ENCODE results near the gene FABP1.
A peak's percentile ranks its signal among the peaks of the same experiment; 100 is the strongest.

Gene FABP1

GRCh38 chr2:88161446-88162244 lies 33.8 kb upstream of the FABP1 start:
- no peaks in the 10 kb centered on the region for H3K36me3 ChIP-seq (ENCODE audit: control insufficient read depth, insufficient read depth, low read length)
- H3K9me3 ChIP-seq (ENCODE audit: control insufficient read depth, low read length) = no peaks in the 10 kb centered on the region
- H3K27me3 ChIP-seq (replicated peaks; ENCODE audit: control insufficient read depth, insufficient read depth, low read length, poor library complexity, severe bottlenecking) = no peaks in the 10 kb centered on the region
- H3K4me3 ChIP-seq (ENCODE audit: insufficient read depth, low read depth, low read length, poor library complexity, severe bottlenecking) = no peak overlapping the region
- H3K27ac ChIP-seq (ENCODE audit: insufficient read depth, low read length, poor library complexity, severe bottlenecking) = no peak overlapping the region
- DNase-seq = no peak
- no peaks in the 10 kb centered on the region for H3K4me1 ChIP-seq (ENCODE audit: control insufficient read depth, insufficient read depth, low read length, poor library complexity, severe bottlenecking)

GRCh38 chr2:88160517-88160916 lies 32.7 kb upstream of the FABP1 start:
- no peak for DNase-seq
- H3K4me1 ChIP-seq (ENCODE audit: control insufficient read depth, insufficient read depth, low read length, poor library complexity, severe bottlenecking) = no peaks in the 10 kb centered on the region
- H3K9me3 ChIP-seq (ENCODE audit: control insufficient read depth, low read length) = no peaks in the 10 kb centered on the region
- H3K4me3 ChIP-seq (ENCODE audit: insufficient read depth, low read depth, low read length, poor library complexity, severe bottlenecking) = no peak overlapping the region
- H3K27me3 ChIP-seq (replicated peaks; ENCODE audit: control insufficient read depth, insufficient read depth, low read length, poor library complexity, severe bottlenecking) = no peaks in the 10 kb centered on the region
- no peak overlapping the region for H3K27ac ChIP-seq (ENCODE audit: insufficient read depth, low read length, poor library complexity, severe bottlenecking)
- no peaks in the 10 kb centered on the region for H3K36me3 ChIP-seq (ENCODE audit: control insufficient read depth, insufficient read depth, low read length)

DNA sequence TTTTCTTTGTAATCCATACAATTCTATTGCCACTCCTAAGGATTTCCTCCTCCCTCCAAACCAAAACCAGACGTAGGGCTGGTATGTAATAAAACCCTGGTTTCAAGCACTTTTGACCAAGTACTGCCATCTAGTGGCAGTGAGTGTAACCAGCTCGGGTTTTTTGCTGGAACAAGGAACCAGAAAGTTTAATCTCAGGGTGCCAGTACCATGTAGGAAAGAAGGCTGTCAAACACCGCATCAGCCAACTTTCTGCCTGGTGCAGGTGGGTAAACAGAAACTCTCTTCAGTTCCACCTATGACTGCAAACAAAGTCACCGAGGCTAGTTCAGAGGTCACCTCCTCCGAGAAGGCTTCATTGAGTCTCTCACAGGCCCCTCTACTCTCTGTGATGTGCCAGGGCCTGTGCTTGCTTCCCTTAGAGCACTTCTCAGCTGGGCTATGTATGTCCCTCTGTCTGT lies 32.1 kb upstream of the FABP1 start:
- Histone ChIP-seq H3K4me1 (ENCODE audit: control insufficient read depth, insufficient read depth, low read length, poor library complexity, severe bottlenecking) (no peaks in the 10 kb centered on the region), H3K27me3 (replicated peaks; ENCODE audit: control insufficient read depth, insufficient read depth, low read length, poor library complexity, severe bottlenecking) (no peaks in the 10 kb centered on the region), H3K27ac (ENCODE audit: insufficient read depth, low read length, poor library complexity, severe bottlenecking) (no peak overlapping the region), H3K9me3 (ENCODE audit: control insufficient read depth, low read length) (no peaks in the 10 kb centered on the region), H3K4me3 (ENCODE audit: insufficient read depth, low read depth, low read length, poor library complexity, severe bottlenecking) (no peak overlapping the region), H3K36me3 (ENCODE audit: control insufficient read depth, insufficient read depth, low read length) (no peaks in the 10 kb centered on the region)
- peak in 2 of 3 donors; percentile 8 to 28 for DNase-seq

DNA sequence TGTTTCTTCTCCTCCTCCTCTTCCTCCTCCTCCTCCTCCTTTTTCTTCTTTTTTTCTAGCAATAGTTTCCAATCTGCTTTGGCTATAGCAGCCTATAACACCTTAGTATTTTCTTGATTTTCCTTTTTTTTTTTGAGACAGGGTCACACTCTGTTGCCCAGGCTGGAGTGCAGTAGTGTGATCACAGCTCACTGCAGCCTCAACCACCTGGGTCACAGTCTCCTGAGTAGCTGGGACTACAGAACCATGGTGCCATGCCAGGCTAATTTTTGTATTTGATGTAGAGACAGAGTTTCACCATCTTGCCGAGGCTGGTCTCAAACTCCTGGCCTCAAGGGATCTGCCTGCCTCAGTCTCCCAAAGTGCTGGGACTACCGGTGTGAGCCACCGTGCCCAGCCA lies 31.6 kb upstream of the FABP1 start:
- no peak overlapping the region for H3K4me3 ChIP-seq (ENCODE audit: insufficient read depth, low read depth, low read length, poor library complexity, severe bottlenecking)
- no peaks in the 10 kb centered on the region for H3K9me3 ChIP-seq (ENCODE audit: control insufficient read depth, low read length)
- no peaks in the 10 kb centered on the region for H3K4me1 ChIP-seq (ENCODE audit: control insufficient read depth, insufficient read depth, low read length, poor library complexity, severe bottlenecking)
- no peaks in the 10 kb centered on the region for H3K36me3 ChIP-seq (ENCODE audit: control insufficient read depth, insufficient read depth, low read length)
- no peak for DNase-seq
- no peaks in the 10 kb centered on the region for H3K27me3 ChIP-seq (replicated peaks; ENCODE audit: control insufficient read depth, insufficient read depth, low read length, poor library complexity, severe bottlenecking)
- no peak overlapping the region for H3K27ac ChIP-seq (ENCODE audit: insufficient read depth, low read length, poor library complexity, severe bottlenecking)

GRCh38 chr2:88148929-88149438 lies 21.1 kb upstream of the FABP1 start:
- Histone ChIP-seq H3K27me3 (replicated peaks; ENCODE audit: control insufficient read depth, insufficient read depth, low read length, poor library complexity, severe bottlenecking) (no peaks in the 10 kb centered on the region), H3K9me3 (ENCODE audit: control insufficient read depth, low read length) (no peaks in the 10 kb centered on the region), H3K27ac (ENCODE audit: insufficient read depth, low read length, poor library complexity, severe bottlenecking) (no peak overlapping the region), H3K4me1 (ENCODE audit: control insufficient read depth, insufficient read depth, low read length, poor library complexity, severe bottlenecking) (no peaks in the 10 kb centered on the region), H3K36me3 (ENCODE audit: control insufficient read depth, insufficient read depth, low read length) (no peaks in the 10 kb centered on the region), H3K4me3 (ENCODE audit: insufficient read depth, low read depth, low read length, poor library complexity, severe bottlenecking) (no peak overlapping the region)
- no peak for DNase-seq

GRCh38 chr2:88147145-88147544 lies 19.3 kb upstream of the FABP1 start:
- Histone ChIP-seq H3K9me3 (ENCODE audit: control insufficient read depth, low read length) (no peaks in the 10 kb centered on the region), H3K27ac (ENCODE audit: insufficient read depth, low read length, poor library complexity, severe bottlenecking) (no peak overlapping the region), H3K27me3 (replicated peaks; ENCODE audit: control insufficient read depth, insufficient read depth, low read length, poor library complexity, severe bottlenecking) (no peaks in the 10 kb centered on the region), H3K36me3 (ENCODE audit: control insufficient read depth, insufficient read depth, low read length) (no peaks in the 10 kb centered on the region), H3K4me3 (ENCODE audit: insufficient read depth, low read depth, low read length, poor library complexity, severe bottlenecking) (no peak overlapping the region), H3K4me1 (ENCODE audit: control insufficient read depth, insufficient read depth, low read length, poor library complexity, severe bottlenecking) (no peaks in the 10 kb centered on the region)
- no peak for DNase-seq

DNA sequence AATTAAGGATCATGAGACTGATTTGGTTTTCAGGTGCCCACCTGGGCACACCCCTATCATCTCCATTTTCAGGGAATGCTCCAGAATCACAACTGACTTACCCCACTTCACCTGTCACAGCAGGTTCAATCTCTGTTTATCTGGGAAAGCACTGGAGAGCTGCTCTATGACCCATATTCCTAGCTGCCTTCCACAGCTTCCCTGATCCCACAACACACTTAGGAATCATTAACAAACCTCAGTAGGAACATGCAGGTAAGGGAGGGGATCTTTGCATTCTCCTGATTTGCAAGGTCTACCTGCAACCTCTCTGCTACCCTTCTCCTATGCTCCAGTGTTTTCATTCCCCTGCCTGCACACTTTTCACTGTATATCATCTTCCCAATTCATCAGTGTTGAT lies 18.7 kb upstream of the FABP1 start:
- Histone ChIP-seq H3K4me3 (ENCODE audit: insufficient read depth, low read depth, low read length, poor library complexity, severe bottlenecking) (no peak overlapping the region), H3K27me3 (replicated peaks; ENCODE audit: control insufficient read depth, insufficient read depth, low read length, poor library complexity, severe bottlenecking) (no peaks in the 10 kb centered on the region), H3K36me3 (ENCODE audit: control insufficient read depth, insufficient read depth, low read length) (no peaks in the 10 kb centered on the region), H3K9me3 (ENCODE audit: control insufficient read depth, low read length) (no peaks in the 10 kb centered on the region), H3K27ac (ENCODE audit: insufficient read depth, low read length, poor library complexity, severe bottlenecking) (no peak overlapping the region), H3K4me1 (ENCODE audit: control insufficient read depth, insufficient read depth, low read length, poor library complexity, severe bottlenecking) (no peaks in the 10 kb centered on the region)
- no peak for DNase-seq

GRCh38 chr2:88144914-88145497 lies 17.1 kb upstream of the FABP1 start:
- H3K27ac ChIP-seq (ENCODE audit: insufficient read depth, low read length, poor library complexity, severe bottlenecking) = no peak overlapping the region
- H3K4me1 ChIP-seq (ENCODE audit: control insufficient read depth, insufficient read depth, low read length, poor library complexity, severe bottlenecking) = no peaks in the 10 kb centered on the region
- no peaks in the 10 kb centered on the region for H3K27me3 ChIP-seq (replicated peaks; ENCODE audit: control insufficient read depth, insufficient read depth, low read length, poor library complexity, severe bottlenecking)
- no peak overlapping the region for H3K4me3 ChIP-seq (ENCODE audit: insufficient read depth, low read depth, low read length, poor library complexity, severe bottlenecking)
- no peaks in the 10 kb centered on the region for H3K9me3 ChIP-seq (ENCODE audit: control insufficient read depth, low read length)
- DNase-seq = no peak
- H3K36me3 ChIP-seq (ENCODE audit: control insufficient read depth, insufficient read depth, low read length) = no peaks in the 10 kb centered on the region

DNA sequence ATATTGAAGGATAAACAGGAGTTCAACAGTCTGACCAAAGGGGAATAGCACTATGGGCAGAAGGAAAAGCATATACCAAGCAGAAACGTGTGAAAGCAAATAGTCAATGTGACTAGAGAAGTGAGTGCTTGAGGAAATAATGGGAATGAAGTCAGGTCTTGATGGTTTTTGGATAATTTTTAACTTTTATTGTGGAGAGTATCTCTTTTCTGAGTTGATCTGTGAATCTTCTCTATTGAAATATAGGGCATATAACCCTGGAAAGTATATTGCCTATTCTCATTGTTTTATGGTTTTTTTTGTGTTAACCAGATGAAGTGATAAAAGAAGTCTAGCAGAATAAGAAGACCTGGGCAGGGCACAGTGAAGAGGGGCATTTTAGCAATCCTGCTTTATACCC lies 16.4 kb upstream of the FABP1 start:
- Histone ChIP-seq H3K27ac (ENCODE audit: insufficient read depth, low read length, poor library complexity, severe bottlenecking) (no peak overlapping the region), H3K4me3 (ENCODE audit: insufficient read depth, low read depth, low read length, poor library complexity, severe bottlenecking) (no peak overlapping the region), H3K9me3 (ENCODE audit: control insufficient read depth, low read length) (no peaks in the 10 kb centered on the region), H3K36me3 (ENCODE audit: control insufficient read depth, insufficient read depth, low read length) (no peaks in the 10 kb centered on the region), H3K27me3 (replicated peaks; ENCODE audit: control insufficient read depth, insufficient read depth, low read length, poor library complexity, severe bottlenecking) (no peaks in the 10 kb centered on the region), H3K4me1 (ENCODE audit: control insufficient read depth, insufficient read depth, low read length, poor library complexity, severe bottlenecking) (no peaks in the 10 kb centered on the region)
- no peak for DNase-seq

DNA sequence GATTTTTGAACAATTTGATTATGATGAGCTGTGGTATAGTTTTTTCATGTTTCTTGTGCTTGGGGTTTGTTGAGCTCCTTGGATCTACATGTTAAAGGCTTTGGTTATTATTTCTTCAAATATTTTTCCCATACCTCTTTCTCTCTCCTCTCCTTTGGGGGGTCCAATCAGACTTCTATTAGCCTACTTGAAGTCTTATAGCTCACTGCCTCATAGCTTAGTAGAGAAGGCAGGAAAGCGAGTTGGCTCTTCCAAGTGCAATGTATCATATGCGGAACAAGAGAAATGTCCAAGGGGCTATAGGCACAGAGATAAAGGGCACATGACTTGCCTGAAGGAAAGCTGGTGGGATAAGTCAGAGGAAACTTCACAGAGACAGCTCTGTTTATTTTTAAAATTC lies 14.1 kb upstream of the FABP1 start:
- Histone ChIP-seq H3K9me3 (ENCODE audit: control insufficient read depth, low read length) (no peaks in the 10 kb centered on the region), H3K4me1 (ENCODE audit: control insufficient read depth, insufficient read depth, low read length, poor library complexity, severe bottlenecking) (no peaks in the 10 kb centered on the region)

More for the DNA sequence above, 14.1 kb upstream of the FABP1 start:
- Histone ChIP-seq H3K36me3 (ENCODE audit: control insufficient read depth, insufficient read depth, low read length) (no peaks in the 10 kb centered on the region), H3K4me3 (ENCODE audit: insufficient read depth, low read depth, low read length, poor library complexity, severe bottlenecking) (no peak overlapping the region), H3K27me3 (replicated peaks; ENCODE audit: control insufficient read depth, insufficient read depth, low read length, poor library complexity, severe bottlenecking) (no peaks in the 10 kb centered on the region), H3K27ac (ENCODE audit: insufficient read depth, low read length, poor library complexity, severe bottlenecking) (no peak overlapping the region)
- DNase-seq = no peak
